ENCODE results near the gene NEUROG1. TPM values are rescaled to one million over a fixed set of nuclear protein-coding genes. Genes with fewer than 3 reads are reported as not detected.

Gene NEUROG1
- total RNA-seq, 1 donor from 2014 or later = 3.7 TPM

DNA sequence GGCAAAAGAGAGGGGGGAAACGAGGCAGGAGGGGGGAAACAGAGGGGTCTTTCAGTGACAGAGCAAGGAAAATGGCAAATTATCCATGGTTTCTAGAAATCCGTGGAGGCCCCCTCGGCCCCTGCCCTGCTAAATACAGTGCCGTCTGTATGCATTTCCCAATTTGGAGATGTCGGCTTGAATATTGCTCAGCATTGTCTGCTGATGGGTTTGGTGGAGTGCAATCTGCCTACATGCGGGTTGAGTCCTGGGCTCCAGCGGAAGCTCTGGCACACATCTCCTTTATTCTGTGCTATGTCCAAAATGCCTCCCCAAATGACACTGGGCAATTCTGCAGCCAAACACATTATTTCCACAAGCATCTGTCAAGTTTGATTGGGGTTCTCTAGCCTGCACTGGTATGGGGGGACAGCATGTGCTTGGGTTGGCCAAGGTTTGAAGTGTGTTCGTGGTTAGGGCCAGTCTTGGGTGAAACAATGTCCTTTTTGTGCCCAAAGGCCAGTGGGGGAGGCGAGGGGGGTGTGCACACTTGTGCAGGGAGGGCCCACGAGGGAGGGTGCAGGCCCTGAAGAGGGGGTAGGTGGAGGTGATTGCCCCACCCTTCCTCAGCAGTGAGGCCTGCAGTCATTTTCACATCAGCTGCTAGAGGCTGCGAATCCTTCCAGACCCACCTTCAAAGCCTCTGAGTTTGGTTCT lies 6.2 kb upstream of the NEUROG1 start:
- TF ChIP-seq, protein P1, sequence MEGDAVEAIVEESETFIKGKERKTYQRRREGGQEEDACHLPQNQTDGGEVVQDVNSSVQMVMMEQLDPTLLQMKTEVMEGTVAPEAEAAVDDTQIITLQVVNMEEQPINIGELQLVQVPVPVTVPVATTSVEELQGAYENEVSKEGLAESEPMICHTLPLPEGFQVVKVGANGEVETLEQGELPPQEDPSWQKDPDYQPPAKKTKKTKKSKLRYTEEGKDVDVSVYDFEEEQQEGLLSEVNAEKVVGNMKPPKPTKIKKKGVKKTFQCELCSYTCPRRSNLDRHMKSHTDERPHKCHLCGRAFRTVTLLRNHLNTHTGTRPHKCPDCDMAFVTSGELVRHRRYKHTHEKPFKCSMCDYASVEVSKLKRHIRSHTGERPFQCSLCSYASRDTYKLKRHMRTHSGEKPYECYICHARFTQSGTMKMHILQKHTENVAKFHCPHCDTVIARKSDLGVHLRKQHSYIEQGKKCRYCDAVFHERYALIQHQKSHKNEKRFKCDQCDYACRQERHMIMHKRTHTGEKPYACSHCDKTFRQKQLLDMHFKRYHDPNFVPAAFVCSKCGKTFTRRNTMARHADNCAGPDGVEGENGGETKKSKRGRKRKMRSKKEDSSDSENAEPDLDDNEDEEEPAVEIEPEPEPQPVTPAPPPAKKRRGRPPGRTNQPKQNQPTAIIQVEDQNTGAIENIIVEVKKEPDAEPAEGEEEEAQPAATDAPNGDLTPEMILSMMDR (conservative IDR thresholded peaks at IDR 0.05) = no peak
- H3K9me3 Mint-ChIP-seq = no peaks in the 10 kb centered on the region
- no peak for DNase-seq (ENCODE audit: extremely low spot score, unreplicated experiment)

DNA sequence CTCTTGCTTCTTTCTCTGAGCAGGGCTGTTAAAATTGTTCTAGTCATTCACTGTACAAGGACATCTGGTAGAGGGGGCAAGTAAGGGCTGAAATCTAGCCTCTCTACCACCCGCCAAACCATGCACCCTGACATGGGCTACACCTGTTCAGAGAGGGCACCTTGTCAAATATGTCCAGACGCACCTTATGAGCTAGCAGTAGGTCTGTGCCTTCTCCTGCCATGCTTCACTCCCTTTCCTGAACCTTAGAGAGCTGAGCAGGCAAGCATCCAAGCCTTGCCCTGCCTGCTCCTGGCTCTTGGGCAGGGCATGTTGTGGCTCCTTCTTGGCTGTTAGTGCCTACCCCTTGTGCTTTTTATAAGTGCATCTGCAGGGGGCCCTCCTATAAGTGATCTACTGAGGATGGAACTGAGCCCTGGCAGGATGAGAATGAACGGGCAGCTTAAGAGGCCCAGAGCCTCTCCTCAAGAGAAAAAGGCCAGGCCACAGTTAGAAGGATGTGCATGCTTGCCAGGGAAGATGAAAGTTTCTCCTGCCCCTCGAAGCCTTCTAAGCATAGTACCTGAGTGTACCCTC lies 3.8 kb upstream of the NEUROG1 start:
- H3K27ac Mint-ChIP-seq = no peak overlapping the region
- H3K36me3 Mint-ChIP-seq = no peaks in the 10 kb centered on the region
- no peak for DNase-seq (ENCODE audit: extremely low spot score, unreplicated experiment)
- TF ChIP-seq, protein P1 (conservative IDR thresholded peaks at IDR 0.05) = no peak
- peaks cover 95% of the 10 kb centered on the region for H3K27me3 Mint-ChIP-seq
- peaks cover 26% of the 10 kb centered on the region for H3K4me1 Mint-ChIP-seq (ENCODE audit: unreplicated experiment)
- no peaks in the 10 kb centered on the region for H3K9me3 Mint-ChIP-seq
- no peak overlapping the region for H3K4me3 Mint-ChIP-seq

More for the DNA sequence above, 6.2 kb upstream of the NEUROG1 start:
- H3K36me3 Mint-ChIP-seq = no peaks in the 10 kb centered on the region
- no peak overlapping the region for H3K27ac Mint-ChIP-seq
- H3K4me3 Mint-ChIP-seq = no peak overlapping the region
- H3K4me1 Mint-ChIP-seq (ENCODE audit: unreplicated experiment) = peaks cover 24% of the 10 kb centered on the region
- peaks cover 97% of the 10 kb centered on the region for H3K27me3 Mint-ChIP-seq

DNA sequence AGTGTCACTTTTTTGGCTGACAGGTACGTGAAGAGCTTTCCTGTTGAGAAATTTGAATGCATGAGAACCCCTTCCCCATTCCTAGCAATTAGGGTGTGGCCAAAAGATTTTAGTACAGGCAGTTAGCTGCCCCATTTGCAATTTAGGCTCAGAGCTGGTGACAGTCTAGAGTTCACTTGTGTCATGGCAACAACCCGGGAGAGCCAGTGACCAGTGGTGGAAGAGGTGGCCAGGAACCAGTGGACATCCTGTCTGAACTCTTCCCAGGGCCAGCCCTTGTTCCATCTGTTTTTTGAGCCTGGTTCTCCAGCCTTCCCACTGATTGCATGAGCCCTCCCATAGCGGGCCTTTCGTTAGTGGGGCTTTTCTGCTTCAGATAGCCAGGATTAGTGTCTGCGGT lies 2.5 kb upstream of the NEUROG1 start:
- TF ChIP-seq, protein P1 (conservative IDR thresholded peaks at IDR 0.05) = no peak
- H3K4me1 Mint-ChIP-seq (ENCODE audit: unreplicated experiment) = peaks cover 29% of the 10 kb centered on the region
- no peaks in the 10 kb centered on the region for H3K36me3 Mint-ChIP-seq
- no peak for DNase-seq (ENCODE audit: extremely low spot score, unreplicated experiment)
- H3K9me3 Mint-ChIP-seq = no peaks in the 10 kb centered on the region
- peaks cover 98% of the 10 kb centered on the region for H3K27me3 Mint-ChIP-seq
- H3K4me3 Mint-ChIP-seq = no peak overlapping the region
- H3K27ac Mint-ChIP-seq = no peak overlapping the region

DNA sequence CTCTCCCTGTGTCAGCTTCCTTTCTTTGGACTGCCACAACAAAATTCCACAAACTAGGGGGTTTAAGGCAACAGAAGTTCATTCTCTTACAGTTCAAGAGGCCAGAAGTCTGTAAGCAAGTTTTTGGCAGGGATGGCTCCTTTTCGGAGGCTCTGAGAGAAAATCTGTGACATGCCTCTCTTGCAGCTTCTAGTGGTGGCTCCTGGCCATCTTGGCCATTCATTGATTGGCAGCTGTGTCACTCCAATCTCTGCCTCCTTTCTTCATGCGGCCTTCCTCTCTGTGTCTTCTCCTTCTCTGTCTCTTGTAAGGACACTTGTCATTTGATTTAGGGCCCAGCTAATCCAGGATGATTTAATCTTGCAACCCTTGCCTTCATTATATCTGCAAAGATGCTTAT lies 2.0 kb upstream of the NEUROG1 start:
- Mint-ChIP-seq H3K27me3 (peaks cover 98% of the 10 kb centered on the region), H3K9me3 (no peaks in the 10 kb centered on the region), H3K4me1 (ENCODE audit: unreplicated experiment) (peaks cover 25% of the 10 kb centered on the region), H3K27ac (no peak overlapping the region), H3K4me3 (no peak overlapping the region), H3K36me3 (no peaks in the 10 kb centered on the region)
- TF ChIP-seq, protein P1 (conservative IDR thresholded peaks at IDR 0.05) = no peak
- DNase-seq (ENCODE audit: extremely low spot score, unreplicated experiment) = no peak

DNA sequence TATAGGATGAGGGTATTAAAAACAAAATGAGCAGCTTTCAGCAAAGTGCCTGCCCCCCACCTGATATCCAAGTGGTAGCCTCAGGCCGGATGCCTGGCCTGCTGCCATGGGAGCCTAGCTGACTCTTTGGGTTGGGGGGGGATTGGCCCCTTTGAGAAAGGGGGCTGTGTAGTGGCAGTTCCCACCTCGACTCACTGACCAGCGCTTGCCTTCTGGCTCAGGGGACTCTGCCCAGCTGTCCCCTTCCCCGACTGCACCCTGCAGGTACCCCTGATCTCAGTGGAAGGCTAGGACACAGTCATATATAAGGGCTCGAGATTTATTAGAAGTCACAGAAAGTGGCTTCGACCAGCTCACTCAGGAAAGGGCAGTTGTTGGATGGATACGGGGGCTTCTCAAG lies 1.5 kb upstream of the NEUROG1 start:
- Mint-ChIP-seq H3K27ac (no peak overlapping the region), H3K27me3 (peaks cover 98% of the 10 kb centered on the region), H3K4me1 (ENCODE audit: unreplicated experiment) (peaks cover 25% of the 10 kb centered on the region), H3K36me3 (no peaks in the 10 kb centered on the region), H3K9me3 (no peaks in the 10 kb centered on the region), H3K4me3 (peak overlapping the region; percentile 31)
- no peak for DNase-seq (ENCODE audit: extremely low spot score, unreplicated experiment)
- TF ChIP-seq, protein P1 (conservative IDR thresholded peaks at IDR 0.05) = no peak
